Measurements from ENCODE around the gene NFIB. TPM values are rescaled to one million over a fixed set of nuclear protein-coding genes. Genes with fewer than 3 reads are reported as not detected.

NFIB gene
- total and polyA plus RNA-seq, 2 of the 4 experiments (the other 2 are of a cell fraction): 1.4 to 2.0 TPM

- no peak overlapping the region for H4K5ac ChIP-seq (ENCODE audit: low read depth, low read length)
- CTCF ChIA-PET: no interaction called here
- no peak overlapping the region for H4K91ac ChIP-seq (ENCODE audit: insufficient read depth, low read depth, low read length)
- no peaks in the 10 kb centered on the region for H4K20me1 ChIP-seq (ENCODE audit: insufficient read depth, low read length)
- POLR2A ChIA-PET (ENCODE audit: unreplicated experiment): no interaction called here
- H3K9me3 ChIP-seq (ENCODE audit: control insufficient read depth, insufficient read depth, low read length): no peaks in the 10 kb centered on the region
- H3K27me3 ChIP-seq (ENCODE audit: control insufficient read depth, insufficient read depth, low read length): no peaks in the 10 kb centered on the region; the same call in 1 of the 2 replicates
- intact Hi-C loops (cut with micrococcal nuclease): no loop called here
- H3K18ac ChIP-seq (ENCODE audit: low read depth, low read length): no peak overlapping the region
- no peaks in the 10 kb centered on the region for H3K4me1 ChIP-seq (ENCODE audit: control insufficient read depth, insufficient read depth, low read length)
- H3K79me1 ChIP-seq (ENCODE audit: low read depth in 1 of 2, low read length in 2 of 2): no peaks in the 10 kb centered on the region
- no peak overlapping the region for H3K56ac ChIP-seq (ENCODE audit: extremely low read depth, insufficient read depth, low read length)
- dilution Hi-C loops (cut with HindIII; ENCODE audit: low sequenced_read_pairs, unreplicated experiment): no loop called here
- no peak overlapping the region for H3K4me3 ChIP-seq (ENCODE audit: insufficient read depth, low read depth, low read length)
- no peak overlapping the region for H2BK20ac ChIP-seq (ENCODE audit: low read depth, low read length)
- ATAC-seq (ENCODE audit: low read depth) (no peak), DNase-seq (no peak)
- no peak overlapping the region for H3K14ac ChIP-seq (replicated peaks; ENCODE audit: low read depth, low read length)
- WGBS, 2 experiments (ENCODE audit: extremely low coverage in 2 of 2, insufficient read length in 1 of 2): 90% methylated on average over 2 of the region's 5 CpGs; no CpG with 5 or more reads in 1 of the 2 experiments
- in situ Hi-C loops (cut with MboI; ENCODE audit: low sequenced_read_pairs): no loop called here
- no peak overlapping the region for H2BK120ac ChIP-seq (ENCODE audit: low read depth, low read length)
- no peak overlapping the region for H3K23ac ChIP-seq (ENCODE audit: low read depth, low read length)
- no peak overlapping the region for H2AK5ac ChIP-seq (ENCODE audit: low read depth, low read length)
- no peak overlapping the region for H3K9ac ChIP-seq (ENCODE audit: low read depth, low read length)
- no peak overlapping the region for H3K27ac ChIP-seq (ENCODE audit: insufficient read depth, low read length)
- no peak overlapping the region for H4K8ac ChIP-seq (ENCODE audit: low read depth in 2 of 2, low read length in 2 of 2)
- no peaks in the 10 kb centered on the region for H3K9me1 ChIP-seq (ENCODE audit: insufficient read depth, low read length)
- H2AK9ac ChIP-seq (replicated peaks; ENCODE audit: low read depth, low read length, poor library complexity): no peak overlapping the region
- no peak overlapping the region for H2BK5ac ChIP-seq (ENCODE audit: low read depth, low read length, poor library complexity, severe bottlenecking)
- BruUV-seq (replicated peaks): no TSS peak
- no peak overlapping the region for H2AFZ ChIP-seq (replicated peaks; ENCODE audit: low read length, poor library complexity)
- no peak for TF ChIP-seq MAZ (IDR thresholded peaks at IDR 0.05; ENCODE audit: borderline replicate concordance, low read depth, low read length)
- no peak overlapping the region for H3K4me2 ChIP-seq (ENCODE audit: low read depth, low read length)
- no peaks in the 10 kb centered on the region for H3K36me3 ChIP-seq (ENCODE audit: control insufficient read depth, insufficient read depth, low read length)
- no peak overlapping the region for H2BK15ac ChIP-seq (ENCODE audit: low read depth, low read length)
- no peak overlapping the region for H3K4ac ChIP-seq (ENCODE audit: low read depth, low read length)
Measured at GRCh38 chr9:14071484-14071883, 242.5 kb downstream of the NFIB start.
